T-helper 9 cell (primary cell): ENCODE measurements around the gene ZNF638.

Experiments used
- DNase-seq: peaks from one replicate; pipeline ENCODE4 v3.0.0-alpha.2; 2020

The ZNF638 gene

GRCh38 chr2:71473346-71474031, 141.9 kb downstream of the ZNF638 start:
- DNase-seq: no peak

- DNase-seq: no peak
Observed at GRCh38 chr2:71474116-71474743, 142.6 kb downstream of the ZNF638 start.

GRCh38 chr2:71474744-71475397, 143.3 kb downstream of the ZNF638 start:
- no peak for DNase-seq

- no peak for DNase-seq
Observed at GRCh38 chr2:71476495-71476894, 144.9 kb downstream of the ZNF638 start.

GRCh38 chr2:71477231-71477691, 145.7 kb downstream of the ZNF638 start:
- no peak for DNase-seq

GRCh38 chr2:71478806-71479205, 147.2 kb downstream of the ZNF638 start:
- DNase-seq: no peak

- no peak for DNase-seq
Observed at GRCh38 chr2:71479261-71479660, 147.7 kb downstream of the ZNF638 start.

- DNase-seq: no peak
Observed at GRCh38 chr2:71481111-71481510, 149.5 kb downstream of the ZNF638 start.

- no peak for DNase-seq
Observed at GRCh38 chr2:71482055-71482454, 150.5 kb downstream of the ZNF638 start.

- no peak for DNase-seq
Observed at GRCh38 chr2:71483246-71483645, 151.7 kb downstream of the ZNF638 start.

- no peak for DNase-seq
Observed at GRCh38 chr2:71484354-71484753, 152.8 kb downstream of the ZNF638 start.
